Measurements from ENCODE around the gene SPG11.

- TF ChIP-seq CTCF (IDR thresholded peaks at IDR 0.05; ENCODE audit: low read depth, low read length) (no peak), EZH2phosphoT487 (IDR thresholded peaks at IDR 0.05; ENCODE audit: low read depth) (no peak)
Measured at GRCh38 chr15:44706946-44707636, 43.6 kb upstream of the SPG11 start.

Measured in OCI-LY3 (cell line).